H9 (cell line): ENCODE measurements around the gene NBEA. TPM values are rescaled to one million over a fixed set of nuclear protein-coding genes. Genes with fewer than 3 reads are reported as not detected.

Experiments used
- DNase-seq: peaks from one replicate; pipeline ENCODE4 v3.0.0-alpha.2; 2017
- H2AFZ ChIP-seq: one replicate; pipeline ENCODE4 v1.6.1; 2013; ENCODE audit warnings: mild to moderate bottlenecking, low read length, control low read depth, moderate library complexity
- H2AK5ac ChIP-seq: 2 replicates; pipeline ENCODE4 v1.6.1; 2013; ENCODE audit warnings: low read length, control low read depth, mixed read lengths; ENCODE audit not compliant: insufficient read length
- H2BK120ac ChIP-seq: one replicate; pipeline ENCODE4 v1.6.1; 2013; ENCODE audit warnings: low read depth, mild to moderate bottlenecking, low read length, control low read depth, inconsistent platforms; ENCODE audit not compliant: poor library complexity, severe bottlenecking
- H2BK12ac ChIP-seq: 2 replicates; pipeline ENCODE4 v1.6.1; 2013; ENCODE audit warnings: low read length, control low read depth, mixed read lengths, low read depth; ENCODE audit not compliant: insufficient read length
- H2BK15ac ChIP-seq: 2 replicates; pipeline ENCODE4 v1.6.1; 2013; ENCODE audit warnings: low read depth, low read length, control low read depth
- H2BK20ac ChIP-seq: one replicate; pipeline ENCODE4 v1.6.1; 2013; ENCODE audit warnings: low read depth, mild to moderate bottlenecking, low read length, control low read depth, inconsistent platforms; ENCODE audit not compliant: poor library complexity, severe bottlenecking
- H2BK5ac ChIP-seq: 2 replicates; pipeline ENCODE4 v1.6.1; 2013; ENCODE audit warnings: low read length, control low read depth, mixed read lengths; ENCODE audit not compliant: insufficient read length
- H3K14ac ChIP-seq: 2 replicates; pipeline ENCODE4 v1.6.1; 2013; ENCODE audit warnings: low read length, control low read depth; ENCODE audit not compliant: insufficient read depth
- H3K18ac ChIP-seq: 2 replicates; pipeline ENCODE4 v1.6.1; 2013; ENCODE audit warnings: low read depth, mild to moderate bottlenecking, mixed read lengths, low read length, control low read depth; ENCODE audit not compliant: insufficient read length
- H3K23ac ChIP-seq: 2 replicates; pipeline ENCODE4 v1.6.1; 2013; ENCODE audit warnings: low read length, control low read depth, mixed read lengths, low read depth; ENCODE audit not compliant: insufficient read length
- H3K23me2 ChIP-seq: 2 replicates; pipeline ENCODE4 v1.6.1; 2013; ENCODE audit warnings: low read depth, mild to moderate bottlenecking, mixed read lengths, low read length, control low read depth; ENCODE audit not compliant: insufficient read length, poor library complexity, severe bottlenecking
- H3K27ac ChIP-seq: 2 replicates; pipeline ENCODE4 v1.5.1; 2013; ENCODE audit warnings: low read length, control low read depth, mixed read lengths, low read depth; ENCODE audit not compliant: insufficient read length
- H3K27me3 ChIP-seq: 2 replicates; pipeline ENCODE4 v1.6.1; 2013; ENCODE audit warnings: low read length, control low read depth, inconsistent platforms; ENCODE audit not compliant: insufficient read depth
- H3K4ac ChIP-seq: 2 replicates; pipeline ENCODE4 v1.6.1; 2013; ENCODE audit warnings: low read depth, mild to moderate bottlenecking, control low read depth, inconsistent platforms, low read length, moderate library complexity
- H3K4me1 ChIP-seq: 2 replicates; pipeline ENCODE4 v1.6.1; 2013; ENCODE audit warnings: low read length, control low read depth, inconsistent platforms; ENCODE audit not compliant: insufficient read depth
- H3K4me2 ChIP-seq: 2 replicates; pipeline ENCODE4 v1.6.1; 2013; ENCODE audit warnings: low read length, control low read depth, mixed read lengths; ENCODE audit not compliant: insufficient read length, insufficient read depth
- H3K56ac ChIP-seq: 2 replicates; pipeline ENCODE4 v1.6.1; 2013; ENCODE audit warnings: low read depth, mild to moderate bottlenecking, mixed read lengths, low read length, control low read depth; ENCODE audit not compliant: insufficient read length
- H3K79me1 ChIP-seq: 2 replicates; pipeline ENCODE4 v1.6.1; 2013; ENCODE audit warnings: low read depth, mild to moderate bottlenecking, moderate library complexity, low read length, control low read depth, inconsistent platforms; ENCODE audit not compliant: insufficient read depth, poor library complexity, severe bottlenecking
- H3K79me2 ChIP-seq: 2 replicates; pipeline ENCODE4 v1.6.1; 2013; ENCODE audit warnings: low read length, control low read depth, inconsistent platforms; ENCODE audit not compliant: insufficient read depth
- H3K9ac ChIP-seq: 2 replicates; pipeline ENCODE4 v1.6.1; 2013; ENCODE audit warnings: low read length, control low read depth, mixed read lengths; ENCODE audit not compliant: insufficient read length; ENCODE audit errors: extremely low read depth
- H3K9me3 ChIP-seq: one replicate; pipeline ENCODE4 v1.6.1; 2013; ENCODE audit warnings: low read depth, low read length, inconsistent platforms; ENCODE audit not compliant: control insufficient read depth
- H3T11ph ChIP-seq: one replicate; pipeline ENCODE4 v1.6.1; 2013; ENCODE audit warnings: mild to moderate bottlenecking, low read length, control low read depth, inconsistent platforms
- H4K20me1 ChIP-seq: one replicate; pipeline ENCODE4 v1.6.1; 2013; ENCODE audit not compliant: control insufficient read depth, insufficient read length, insufficient read depth
- H4K5ac ChIP-seq: 2 replicates; pipeline ENCODE4 v1.6.1; 2013; ENCODE audit warnings: low read depth, mild to moderate bottlenecking, mixed read lengths, low read length, control low read depth; ENCODE audit not compliant: insufficient read length
- H4K8ac ChIP-seq: replicated peaks from 2 replicates; pipeline ENCODE4 v1.6.1; 2013; ENCODE audit warnings: low read length, control low read depth, mixed read lengths, low read depth; ENCODE audit not compliant: insufficient read length
- H4K91ac ChIP-seq: 2 replicates; pipeline ENCODE4 v1.6.1; 2013; ENCODE audit warnings: low read depth, mild to moderate bottlenecking, moderate library complexity, mixed read lengths, low read length, control low read depth; ENCODE audit not compliant: insufficient read length
- H3K27ac Mint-ChIP-seq, 3 experiments: 2 replicates in 2 of 3; 3 replicates in 1 of 3; pipeline ENCODE4 v1.8.0; 2020 to 2021; ENCODE audit warnings: mixed read lengths in 3 of 3, mild to moderate bottlenecking in 1 of 3, moderate library complexity in 1 of 3
- H3K27me3 Mint-ChIP-seq: 2 replicates; pipeline ENCODE4 v1.8.0; 2021; ENCODE audit warnings: low read depth, mild to moderate bottlenecking, moderate library complexity, mixed read lengths
- H3K36me3 Mint-ChIP-seq, 3 experiments: 2 replicates in 2 of 3; 3 replicates in 1 of 3; pipeline ENCODE4 v1.8.0; 2020 to 2021; ENCODE audit warnings: low read depth in 3 of 3, mixed read lengths in 3 of 3; ENCODE audit not compliant: insufficient read depth in 1 of 3
- H3K4me1 Mint-ChIP-seq, 2 experiments: 2 replicates each; pipeline ENCODE4 v1.8.0; 2020; ENCODE audit warnings: mixed read lengths in 2 of 2
- H3K4me3 Mint-ChIP-seq, 2 experiments: 2 replicates in 1 of 2; 3 replicates in 1 of 2; pipeline ENCODE4 v1.8.0; 2020 to 2021; ENCODE audit warnings: mild to moderate bottlenecking in 2 of 2, mixed read lengths in 2 of 2, moderate library complexity in 1 of 2
- H3K9me3 Mint-ChIP-seq, 2 experiments: 2 replicates in 1 of 2; 3 replicates in 1 of 2; pipeline ENCODE4 v1.8.0; 2020; ENCODE audit warnings: mild to moderate bottlenecking in 2 of 2, mixed read lengths in 2 of 2, moderate library complexity in 1 of 2
- total RNA-seq: library from RNA; stranded (reverse); gene quantifications from 2 replicates; pipeline ENCODE4 v1.2.1, GENCODE V29; 2021
- TF ChIP-seq, protein P1 (sequence below): fragments of 200-600 bp; sonication (generic); conservative IDR thresholded peaks from 3 replicates; pipeline ENCODE4 v1.8.0; 2021; ENCODE audit warnings: antibody characterized with exemption, mild to moderate bottlenecking

NBEA gene
- total RNA-seq, 1 experiment from 2014 or later, result 17.3 TPM

GRCh38 chr13:35573639-35574038, 631.6 kb downstream of the NBEA start:
- Histone ChIP-seq H3K79me1 (no peaks in the 10 kb centered on the region), H4K8ac (no peak overlapping the region), H4K20me1 (no peaks in the 10 kb centered on the region), H3T11ph (no peak overlapping the region), H2BK120ac (no peak overlapping the region), H3K27ac (no peak overlapping the region), H4K5ac (no peak overlapping the region), H3K27me3 (no peaks in the 10 kb centered on the region), H3K79me2 (no peaks in the 10 kb centered on the region), H3K4me1 (peaks cover 2% of the 10 kb centered on the region; the same call in 1 of the 2 replicates), H2AK5ac (no peak overlapping the region), H2BK5ac (no peak overlapping the region), H2BK12ac (no peak overlapping the region), H3K23ac (no peak overlapping the region), H4K91ac (no peak overlapping the region), H3K4me2 (no peak overlapping the region), H3K9me3 (no peaks in the 10 kb centered on the region), H3K23me2 (no peaks in the 10 kb centered on the region), H2BK20ac (no peak overlapping the region), H2BK15ac (no peak overlapping the region), H2AFZ (no peak overlapping the region), H3K14ac (no peak overlapping the region), H3K4ac (no peak overlapping the region), H3K9ac (no peak overlapping the region), H3K18ac (no peak overlapping the region), H3K56ac (no peak overlapping the region)
- no peak for DNase-seq
- peaks cover 20 to 29% of the 10 kb centered on the region in 2 experiments for H3K4me1 Mint-ChIP-seq
- no peaks in the 10 kb centered on the region for H3K9me3 Mint-ChIP-seq
- peak overlapping the region; percentile 50 to 95 (median 77); a peak in 3 of 7 replicates for H3K27ac Mint-ChIP-seq
- no peak overlapping the region for H3K4me3 Mint-ChIP-seq
- TF ChIP-seq, protein P1, sequence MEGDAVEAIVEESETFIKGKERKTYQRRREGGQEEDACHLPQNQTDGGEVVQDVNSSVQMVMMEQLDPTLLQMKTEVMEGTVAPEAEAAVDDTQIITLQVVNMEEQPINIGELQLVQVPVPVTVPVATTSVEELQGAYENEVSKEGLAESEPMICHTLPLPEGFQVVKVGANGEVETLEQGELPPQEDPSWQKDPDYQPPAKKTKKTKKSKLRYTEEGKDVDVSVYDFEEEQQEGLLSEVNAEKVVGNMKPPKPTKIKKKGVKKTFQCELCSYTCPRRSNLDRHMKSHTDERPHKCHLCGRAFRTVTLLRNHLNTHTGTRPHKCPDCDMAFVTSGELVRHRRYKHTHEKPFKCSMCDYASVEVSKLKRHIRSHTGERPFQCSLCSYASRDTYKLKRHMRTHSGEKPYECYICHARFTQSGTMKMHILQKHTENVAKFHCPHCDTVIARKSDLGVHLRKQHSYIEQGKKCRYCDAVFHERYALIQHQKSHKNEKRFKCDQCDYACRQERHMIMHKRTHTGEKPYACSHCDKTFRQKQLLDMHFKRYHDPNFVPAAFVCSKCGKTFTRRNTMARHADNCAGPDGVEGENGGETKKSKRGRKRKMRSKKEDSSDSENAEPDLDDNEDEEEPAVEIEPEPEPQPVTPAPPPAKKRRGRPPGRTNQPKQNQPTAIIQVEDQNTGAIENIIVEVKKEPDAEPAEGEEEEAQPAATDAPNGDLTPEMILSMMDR, result no peak
- no peaks in the 10 kb centered on the region for H3K36me3 Mint-ChIP-seq
- no peaks in the 10 kb centered on the region for H3K27me3 Mint-ChIP-seq
